Right lung (tissue), 5 donors: ENCODE measurements around the gene IP6K1. TPM values are rescaled to one million over a fixed set of nuclear protein-coding genes. Genes with fewer than 3 reads are reported as not detected.
"Not testable (repeated sequence)": the region's sequence is repeated elsewhere in the genome, so short reads cannot be mapped to it uniquely, and the experiment has no call there.

Source experiments
- DNase-seq, 2 donors: peaks; one replicate each; pipeline ENCODE4 v3.0.0-alpha.2; 2013
- polyA plus RNA-seq, 5 donors: library from polyadenylated mRNA; unstranded; fragments of 120-200 nt; gene quantifications; one replicate each; pipeline versions ENCODE4 v1.2.1 to v1.2.3, GENCODE V29; 2013; ENCODE audit warnings: inconsistent platforms in 1 of 5, low replicate concordance in 1 of 5; ENCODE audit not compliant: insufficient read length in 5 of 5, insufficient read depth in 1 of 5

The IP6K1 gene
- polyA plus RNA-seq, 5 donors = 37.1 to 50.3 (median 44.5) TPM

DNA sequence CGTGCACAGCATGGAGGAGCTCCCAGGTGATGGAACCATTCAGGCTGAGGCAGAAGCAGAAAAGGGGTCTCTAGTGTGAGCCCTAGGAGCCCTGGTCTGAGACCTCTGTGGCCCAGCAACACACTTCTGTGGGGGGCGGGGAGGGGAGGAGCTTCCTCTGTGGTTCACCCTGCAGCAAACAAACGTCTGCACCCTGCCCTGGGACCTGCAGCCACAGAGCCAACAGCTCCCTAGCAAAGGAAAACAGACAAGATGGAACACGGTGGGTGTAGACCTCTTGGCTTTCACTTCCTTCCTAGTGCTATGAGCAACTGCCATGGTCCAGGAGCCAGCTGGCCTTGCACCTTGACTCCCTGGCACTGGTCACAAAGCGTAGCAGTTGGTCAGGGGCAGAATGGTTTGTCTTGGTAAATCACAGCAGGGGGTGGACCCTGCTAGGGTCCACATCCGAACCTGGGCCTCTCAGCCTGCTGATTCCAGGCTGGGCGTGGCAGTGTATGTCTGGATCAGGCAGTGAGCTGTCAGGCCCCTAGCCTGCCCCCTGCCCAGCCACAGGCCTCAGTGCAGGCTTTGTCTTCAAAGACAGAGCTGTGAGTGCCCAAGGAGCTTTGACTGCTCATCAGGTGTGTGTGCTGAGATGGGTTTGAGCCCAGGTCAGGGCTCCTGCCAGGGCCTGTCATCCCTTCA lies 73.6 kb downstream of the IP6K1 start:
- DNase-seq = no peak

DNA sequence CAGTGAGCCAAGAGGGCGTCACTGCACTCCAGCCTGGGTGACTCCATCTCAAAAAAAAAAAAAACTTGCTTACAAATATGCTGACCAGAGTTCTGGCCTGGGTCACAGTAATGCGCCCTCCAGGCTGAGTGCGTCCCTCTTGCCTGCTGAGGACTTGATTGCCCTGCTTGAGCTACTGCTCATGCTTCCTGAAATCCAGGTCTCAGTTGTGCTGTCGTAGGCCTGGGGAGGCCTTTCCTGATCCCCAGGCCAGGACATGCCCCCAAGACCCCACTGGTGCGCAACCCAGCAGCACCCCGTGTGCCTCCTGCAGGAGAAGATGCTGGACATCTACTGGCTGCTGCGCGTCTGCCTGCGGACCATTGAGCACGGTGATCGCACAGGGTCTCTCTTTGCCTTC lies 74.2 kb downstream of the IP6K1 start:
- no peak for DNase-seq

DNA sequence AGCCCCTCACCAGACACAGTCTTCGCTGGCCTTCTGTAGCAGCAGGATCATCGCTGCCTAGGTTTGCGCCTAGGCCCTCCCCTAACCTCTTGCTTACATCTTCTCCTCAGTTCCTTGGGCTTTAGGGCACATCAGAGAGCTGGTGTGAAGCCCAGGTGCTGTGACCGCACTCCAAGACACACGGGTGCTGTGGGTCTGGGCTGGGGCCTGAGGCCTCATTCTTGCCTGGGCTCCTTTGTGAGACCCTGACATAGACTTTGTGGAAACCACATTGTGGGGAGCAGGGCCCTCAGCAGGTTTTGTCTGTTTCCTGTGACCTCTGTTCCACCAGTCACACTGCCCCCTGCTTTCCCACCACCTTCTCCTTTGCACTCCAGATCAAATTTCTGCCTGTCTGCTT lies 74.9 kb downstream of the IP6K1 start:
- no peak for DNase-seq

DNA sequence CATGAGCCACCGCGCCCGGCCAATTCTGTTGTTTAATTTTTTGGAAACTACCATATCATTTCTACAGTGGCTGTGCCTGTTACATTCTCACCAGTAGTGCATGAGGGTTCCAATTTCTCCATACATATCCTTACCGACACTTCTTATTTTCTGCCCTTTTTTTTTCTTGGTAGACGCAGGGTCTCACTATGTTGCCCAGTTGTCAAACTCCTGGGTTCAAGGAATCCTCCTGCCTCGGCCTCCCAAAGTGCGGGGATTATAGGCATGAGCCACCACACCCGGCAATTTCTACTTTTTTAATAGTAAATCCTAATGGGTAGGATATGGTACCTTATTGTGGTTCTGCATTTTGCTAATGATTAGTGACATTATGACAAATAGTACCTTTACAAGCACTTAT lies 76.5 kb downstream of the IP6K1 start:
- no peak for DNase-seq

DNA sequence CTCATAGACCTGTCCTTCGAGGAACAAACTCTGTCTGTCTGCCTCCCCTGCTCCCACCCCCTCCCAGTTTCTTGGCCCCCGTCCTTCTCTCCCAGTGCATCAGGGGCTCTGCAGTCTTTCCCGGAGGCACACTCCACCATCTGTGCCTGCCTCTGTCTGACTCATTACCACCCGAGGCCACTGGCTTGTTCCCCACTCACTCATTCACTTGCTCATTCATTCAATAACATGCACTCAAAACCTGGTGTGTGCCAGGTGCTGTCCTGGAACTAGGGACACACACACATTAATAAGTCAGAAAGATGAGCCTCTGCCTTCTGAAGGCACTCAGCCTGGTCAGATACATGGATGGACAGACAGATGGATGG lies 79.2 kb downstream of the IP6K1 start:
- no peak for DNase-seq

DNA sequence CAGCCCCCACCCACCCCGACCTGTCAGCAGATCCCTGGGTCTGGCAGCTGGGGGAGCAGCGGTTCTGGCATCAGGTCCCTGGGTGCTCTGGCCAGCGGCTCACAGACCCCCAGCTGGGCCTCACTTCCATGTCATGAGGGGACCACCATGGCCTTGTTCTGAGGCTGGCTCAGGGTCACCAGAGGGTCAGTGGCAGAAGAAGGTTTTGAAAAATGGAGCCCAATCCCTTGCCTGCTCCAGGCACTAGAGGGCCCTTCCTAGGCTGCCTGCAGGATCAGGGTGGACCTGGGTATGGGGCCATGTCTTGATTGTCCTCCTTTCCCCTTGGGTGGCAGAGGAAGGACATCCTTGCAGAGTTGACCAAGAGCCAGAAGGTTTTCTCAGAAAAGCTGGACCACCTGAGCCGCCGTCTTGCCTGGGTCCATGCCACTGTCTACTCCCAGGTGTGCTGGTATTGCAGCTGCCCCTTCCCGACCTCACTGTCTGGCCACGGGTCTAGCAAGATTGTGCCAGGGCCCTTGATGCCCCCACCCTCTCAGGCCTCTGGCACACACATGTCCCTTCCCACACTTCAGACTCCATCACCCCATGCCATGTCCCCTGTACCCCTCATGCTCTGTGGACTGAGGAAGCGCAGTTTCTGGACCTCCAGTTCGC lies 79.8 kb downstream of the IP6K1 start:
- DNase-seq = no peak

DNA sequence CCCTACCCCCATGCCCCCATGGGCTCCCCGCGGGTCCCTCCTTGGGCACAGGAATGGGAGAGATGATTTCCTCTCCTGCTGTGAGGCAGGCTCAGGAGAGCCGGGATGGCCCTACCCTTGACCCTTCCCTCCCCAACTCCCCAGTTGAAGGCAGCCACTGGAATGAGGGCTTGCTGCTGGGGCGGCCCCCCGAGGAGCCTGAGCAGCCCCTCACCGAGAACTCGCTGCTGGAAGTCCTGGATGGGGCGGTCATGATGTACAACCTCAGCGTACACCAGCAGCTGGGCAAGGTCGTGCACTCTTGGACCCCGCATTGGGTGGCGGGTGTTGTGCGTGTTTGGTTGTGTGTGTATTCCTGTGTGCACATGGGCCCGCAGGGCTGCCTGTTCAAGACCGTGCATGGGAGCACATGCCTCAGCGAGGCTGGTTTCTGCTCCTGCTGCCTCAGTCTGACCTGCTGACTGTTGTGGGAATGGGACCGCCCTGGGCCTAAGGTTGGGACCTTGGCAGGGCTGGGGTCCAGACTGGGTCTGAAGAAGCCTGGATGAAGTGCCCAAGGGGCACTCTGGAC lies 80.9 kb downstream of the IP6K1 start:
- DNase-seq = no peak

DNA sequence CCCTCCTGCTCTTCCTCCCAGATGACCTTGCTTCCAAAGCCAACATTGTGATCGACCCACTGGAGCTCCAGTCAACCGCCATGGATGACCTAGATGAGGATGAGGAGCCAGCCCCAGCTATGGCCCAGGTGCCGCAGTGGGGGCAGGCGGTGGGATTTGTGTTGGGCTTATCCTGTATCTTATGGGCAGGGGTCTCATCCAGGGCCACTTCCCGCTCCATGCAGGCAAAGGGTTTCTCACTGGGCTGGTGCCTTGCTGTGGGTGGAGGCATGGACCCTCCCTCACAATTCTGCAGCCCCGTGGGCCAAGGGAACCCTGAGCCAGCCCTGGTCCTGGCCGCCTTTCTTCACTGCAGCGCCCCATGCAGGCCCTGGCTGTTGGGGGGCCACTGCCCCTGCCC lies 81.7 kb downstream of the IP6K1 start:
- no peak for DNase-seq

DNA sequence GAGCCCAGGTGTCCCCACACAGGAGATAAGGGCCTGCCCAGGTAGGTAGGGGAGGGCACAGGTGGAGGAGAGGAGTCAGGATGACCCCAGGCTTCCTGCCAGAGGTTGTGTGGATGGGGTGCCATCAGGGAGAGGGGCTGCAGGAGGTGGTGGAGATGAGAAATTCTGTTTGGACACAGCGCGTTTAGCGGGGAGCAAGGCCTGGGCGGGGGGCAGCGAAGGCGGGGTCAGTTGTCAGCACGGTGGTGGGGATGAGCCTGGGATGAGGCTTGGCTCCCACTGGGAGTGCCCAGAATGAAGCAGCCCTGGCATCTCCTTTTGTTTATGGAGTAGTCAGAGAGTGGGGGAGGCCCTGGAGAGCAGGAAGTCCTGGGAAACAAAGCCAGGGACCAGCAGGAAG lies 82.4 kb downstream of the IP6K1 start:
- DNase-seq = no peak

DNA sequence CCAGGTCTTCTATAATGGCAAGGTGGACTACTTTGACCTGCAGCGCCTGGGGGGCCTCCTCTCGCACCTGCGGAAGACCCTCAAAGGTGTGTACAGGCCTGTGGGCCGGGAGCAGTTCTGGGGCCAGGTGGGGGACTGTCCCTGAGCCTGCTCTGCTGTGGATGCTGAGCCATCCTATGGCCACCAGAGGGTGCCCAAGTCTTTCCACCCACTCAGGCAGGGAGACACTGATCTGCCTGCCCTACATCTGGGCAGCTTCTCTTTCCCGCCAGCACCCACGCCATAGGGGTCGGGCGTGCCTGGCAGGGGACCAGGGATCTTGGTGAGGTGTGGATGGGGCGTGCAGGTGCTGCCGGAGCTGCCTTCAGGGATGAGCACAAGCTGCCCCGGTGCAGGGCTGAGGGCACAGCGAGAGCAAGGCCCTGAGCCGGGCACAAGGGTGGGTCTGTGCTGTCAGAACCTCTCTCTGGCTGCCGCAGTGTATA lies 82.9 kb downstream of the IP6K1 start:
- peak in 1 of 2 donors; percentile 29 for DNase-seq

DNA sequence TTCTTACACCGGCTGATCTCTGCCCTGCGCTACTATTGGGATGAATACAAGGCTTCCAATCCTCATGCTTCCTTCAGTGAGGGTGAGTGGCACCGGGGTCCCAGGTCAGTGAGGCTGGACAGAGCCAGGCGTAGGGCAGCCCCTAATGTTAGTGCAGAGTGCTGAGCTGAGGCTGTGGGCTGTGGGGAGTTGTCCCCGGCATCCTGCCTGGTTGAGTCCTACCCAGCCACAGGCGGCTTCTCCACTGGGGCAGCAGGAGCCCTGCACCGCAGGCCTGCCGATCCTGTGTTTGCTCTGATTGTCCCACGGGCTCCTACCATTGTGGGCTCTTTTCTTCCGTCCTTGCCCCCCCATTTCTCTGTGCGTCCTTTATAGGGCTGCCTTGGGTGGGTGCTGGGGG lies 83.7 kb downstream of the IP6K1 start:
- DNase-seq = no peak

DNA sequence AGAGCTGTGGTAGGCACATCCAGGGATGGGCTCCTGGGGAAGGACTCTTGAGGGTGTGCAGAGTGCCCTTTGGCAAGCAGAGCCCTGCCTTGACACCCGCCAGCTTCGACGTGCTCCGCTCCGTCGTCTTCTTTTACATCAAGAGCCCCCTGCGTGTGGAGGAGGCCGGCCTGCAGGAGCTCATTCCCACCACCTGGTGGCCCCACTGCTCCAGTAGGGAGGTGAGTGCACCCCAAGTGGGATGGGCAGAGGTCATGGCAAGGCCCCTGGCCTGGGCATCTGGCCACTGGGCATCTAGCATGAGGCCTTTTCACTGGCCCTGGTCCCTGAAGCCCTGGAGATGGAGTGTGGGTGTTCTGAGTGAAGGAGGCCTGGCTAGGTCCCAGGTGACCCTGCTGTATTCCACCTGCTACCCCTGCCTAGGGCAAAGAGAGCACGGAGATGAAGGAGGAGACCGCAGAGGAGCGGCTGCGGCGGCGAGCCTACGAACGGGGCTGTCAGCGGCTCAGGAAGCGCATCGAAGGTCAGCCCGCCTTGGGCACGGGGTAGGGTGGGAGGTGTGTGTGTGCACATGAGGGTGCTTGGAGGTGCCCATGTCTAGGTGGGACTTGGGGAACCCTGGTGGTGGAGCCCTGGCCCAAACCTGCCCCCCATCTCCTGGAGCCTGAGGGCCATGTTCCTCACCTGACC lies 84.8 kb downstream of the IP6K1 start:
- DNase-seq = no peak

DNA sequence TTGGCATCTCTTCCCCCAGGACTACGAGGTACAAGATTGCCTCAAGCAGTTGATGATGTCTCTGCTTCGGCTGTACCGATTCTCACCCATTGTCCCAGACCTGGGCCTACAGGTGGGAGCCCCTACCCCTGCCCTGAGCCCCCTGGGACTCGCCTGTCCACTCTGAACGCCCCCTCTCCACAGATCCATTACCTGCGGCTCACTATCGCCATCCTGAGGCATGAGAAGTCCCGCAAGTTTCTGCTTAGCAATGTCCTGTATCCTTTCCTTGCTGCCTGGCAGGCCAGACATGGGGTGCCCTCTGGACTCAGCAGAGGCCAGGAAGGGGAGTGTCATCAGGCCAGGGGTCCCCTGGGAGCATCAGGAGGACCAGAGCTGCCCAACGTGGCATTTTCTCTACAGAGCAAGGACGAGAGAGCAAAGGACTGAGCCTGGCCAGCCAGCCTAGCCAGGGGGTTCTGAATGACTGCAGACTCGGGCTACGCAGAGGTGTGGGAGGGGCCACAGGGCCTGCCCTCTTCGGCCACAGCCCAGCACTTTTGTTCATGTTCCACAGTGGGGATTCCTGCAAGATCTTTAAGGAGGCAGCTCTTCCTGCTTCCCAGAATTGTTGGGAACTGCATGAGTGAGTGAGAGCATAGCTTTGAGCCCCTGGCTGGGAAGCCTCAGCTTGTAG lies 85.8 kb downstream of the IP6K1 start:
- DNase-seq = no peak

DNA sequence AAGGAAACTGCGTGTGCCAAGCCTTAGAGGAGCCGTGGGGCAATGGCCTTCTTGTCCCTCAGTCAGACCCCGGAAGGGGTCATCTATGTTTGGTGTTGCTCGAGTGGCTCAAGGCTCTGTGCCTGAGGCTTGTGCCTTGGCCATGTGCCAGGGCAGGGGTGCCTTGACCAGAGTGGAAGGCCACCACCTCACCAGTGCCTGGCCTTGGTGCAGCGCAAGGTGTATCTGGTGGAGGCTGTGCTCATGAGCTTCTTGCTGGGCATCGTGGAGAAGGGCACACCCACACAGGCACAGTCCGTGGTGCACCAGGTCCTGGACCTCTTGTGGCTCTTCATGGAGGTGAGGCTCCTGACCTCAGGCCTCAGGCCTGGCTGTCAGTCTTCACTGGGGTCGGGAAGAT lies 86.3 kb downstream of the IP6K1 start:
- DNase-seq = no peak

DNA sequence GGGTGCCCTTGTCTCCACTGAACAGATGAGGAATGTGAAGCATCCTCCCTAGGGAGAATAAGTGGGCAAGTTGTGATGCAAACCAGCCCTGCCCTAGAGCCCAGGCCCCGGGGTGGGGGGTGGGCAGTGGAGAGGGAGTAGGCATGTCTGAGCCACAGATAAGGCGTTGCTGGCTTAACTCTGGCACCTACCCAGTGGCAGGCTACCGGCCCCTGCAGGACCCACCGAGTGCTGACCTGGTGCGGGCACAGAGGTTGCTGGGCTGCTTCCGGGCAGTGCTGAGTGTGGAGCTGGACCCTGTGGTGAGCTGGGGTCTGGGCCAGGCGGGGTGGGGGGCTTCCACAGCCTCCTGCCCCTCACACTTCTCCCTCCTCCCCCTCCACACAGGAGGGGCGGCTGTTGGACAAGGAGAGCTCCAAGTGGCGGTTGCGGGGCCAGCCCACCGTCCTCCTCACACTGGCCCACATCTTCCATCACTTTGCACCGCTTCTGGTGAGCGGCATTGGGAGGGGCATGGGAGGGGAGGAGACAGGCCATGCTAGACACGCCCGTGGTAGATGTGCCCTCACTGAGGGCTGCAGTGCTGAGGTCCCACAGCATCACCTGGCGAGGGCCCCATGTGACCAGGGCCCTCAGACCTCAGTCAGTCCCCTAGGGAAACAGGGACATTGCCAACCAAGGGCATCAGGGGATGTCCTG lies 86.9 kb downstream of the IP6K1 start:
- DNase-seq = no peak

DNA sequence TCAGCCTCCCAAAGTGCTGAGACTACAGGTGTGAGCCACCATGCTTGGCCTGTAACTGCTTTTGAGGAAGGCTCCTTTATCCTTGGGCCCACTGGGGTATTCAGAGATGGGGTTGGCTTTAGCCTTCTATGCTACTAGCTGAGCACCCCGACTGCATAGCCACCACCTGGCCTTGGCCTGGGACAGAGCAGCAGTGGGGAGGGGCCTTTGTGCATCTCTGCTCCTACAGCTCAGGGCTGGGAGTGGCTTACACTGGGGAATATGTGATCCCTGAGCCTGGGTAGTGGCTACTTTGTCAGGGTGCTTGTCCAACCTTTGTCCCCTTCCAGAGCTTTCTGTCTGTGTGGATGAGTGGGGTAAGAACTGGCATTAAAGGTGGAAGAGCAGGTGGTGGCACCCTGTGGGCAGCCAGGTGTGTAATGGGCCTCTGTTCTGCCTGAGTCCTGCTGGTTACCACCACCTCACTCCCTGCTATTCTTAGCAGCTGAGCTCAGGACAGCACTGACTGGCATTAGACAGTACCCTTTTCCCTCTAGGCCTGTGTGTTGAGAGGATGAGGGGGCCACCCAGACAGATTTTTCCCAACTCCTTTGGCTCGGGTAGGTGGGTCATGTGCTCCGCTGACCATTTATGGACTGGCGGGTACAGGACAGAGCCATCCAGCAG lies 90.9 kb downstream of the IP6K1 start:
- DNase-seq = not testable (repeated sequence)

DNA sequence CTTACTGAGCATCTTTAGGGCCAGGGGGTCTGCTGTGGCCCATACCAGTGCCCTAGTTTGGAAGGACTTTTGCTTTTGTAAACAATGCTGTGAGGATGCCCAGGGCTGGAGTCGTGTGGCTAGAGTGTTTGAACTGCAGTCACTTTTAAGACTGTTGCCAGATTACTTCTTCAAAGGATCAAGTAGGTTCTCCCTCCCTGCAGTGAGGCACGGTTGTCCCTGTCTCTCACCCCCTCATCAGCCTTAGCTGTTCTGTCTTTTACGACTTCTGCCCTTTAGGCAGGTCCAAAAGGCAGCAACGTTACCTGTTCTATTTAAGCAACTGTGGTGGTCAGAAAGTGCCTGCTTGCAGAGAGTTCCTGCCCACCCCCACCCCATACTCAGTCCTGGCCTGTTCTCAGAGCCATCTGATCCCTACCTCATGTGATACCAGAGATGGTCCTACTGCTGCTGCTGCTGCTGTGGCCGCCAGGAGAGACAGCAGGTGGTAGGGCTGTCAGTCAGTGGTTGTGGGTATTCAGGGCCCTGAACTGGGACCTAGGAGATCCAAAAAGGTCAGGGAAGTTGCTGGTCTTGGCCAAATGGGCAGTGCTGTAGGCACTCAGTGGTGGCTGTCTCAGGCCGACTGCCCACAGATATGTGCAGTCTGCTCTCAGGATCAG lies 91.8 kb downstream of the IP6K1 start:
- not testable (repeated sequence) for DNase-seq

DNA sequence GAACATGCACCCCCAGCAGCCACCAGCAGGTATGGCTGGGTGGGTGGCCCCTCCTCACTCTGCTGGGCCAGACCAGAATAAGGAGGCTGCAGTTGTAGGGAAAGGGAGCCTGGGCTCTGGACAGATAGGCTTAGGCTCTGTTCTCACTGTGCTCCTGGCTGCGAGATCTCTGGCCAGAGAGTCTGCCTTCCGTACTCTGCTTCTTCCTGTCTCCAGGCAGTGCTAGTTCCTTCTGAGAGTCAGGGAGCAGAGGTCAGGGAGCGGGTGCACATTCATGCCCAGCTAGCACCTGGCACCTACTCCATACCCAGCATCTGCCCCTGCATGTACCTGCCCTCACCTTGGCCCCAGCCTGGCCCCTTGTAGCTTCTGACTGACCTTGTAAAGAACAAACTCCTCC lies 94.9 kb downstream of the IP6K1 start:
- DNase-seq = not testable (repeated sequence)

DNA sequence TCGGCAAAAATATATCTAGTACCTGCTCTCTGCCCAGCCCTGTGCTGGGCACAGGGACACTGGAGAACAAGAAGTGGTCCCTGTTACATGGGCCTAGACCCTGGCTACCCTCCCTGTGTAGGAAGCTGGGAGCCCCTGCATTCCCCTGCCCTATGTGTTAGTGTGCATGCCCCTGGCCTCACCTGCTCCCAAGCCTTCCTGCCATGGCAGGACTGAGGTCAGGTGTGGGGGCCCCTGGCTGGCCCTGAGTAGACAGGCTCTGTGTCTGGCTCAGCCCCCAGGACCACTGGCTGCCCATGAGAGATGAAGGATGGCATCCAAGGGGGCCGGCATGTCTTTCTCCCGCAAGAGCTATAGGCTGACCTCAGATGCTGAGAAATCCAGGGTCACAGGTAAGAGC lies 95.5 kb downstream of the IP6K1 start:
- not testable (repeated sequence) for DNase-seq

DNA sequence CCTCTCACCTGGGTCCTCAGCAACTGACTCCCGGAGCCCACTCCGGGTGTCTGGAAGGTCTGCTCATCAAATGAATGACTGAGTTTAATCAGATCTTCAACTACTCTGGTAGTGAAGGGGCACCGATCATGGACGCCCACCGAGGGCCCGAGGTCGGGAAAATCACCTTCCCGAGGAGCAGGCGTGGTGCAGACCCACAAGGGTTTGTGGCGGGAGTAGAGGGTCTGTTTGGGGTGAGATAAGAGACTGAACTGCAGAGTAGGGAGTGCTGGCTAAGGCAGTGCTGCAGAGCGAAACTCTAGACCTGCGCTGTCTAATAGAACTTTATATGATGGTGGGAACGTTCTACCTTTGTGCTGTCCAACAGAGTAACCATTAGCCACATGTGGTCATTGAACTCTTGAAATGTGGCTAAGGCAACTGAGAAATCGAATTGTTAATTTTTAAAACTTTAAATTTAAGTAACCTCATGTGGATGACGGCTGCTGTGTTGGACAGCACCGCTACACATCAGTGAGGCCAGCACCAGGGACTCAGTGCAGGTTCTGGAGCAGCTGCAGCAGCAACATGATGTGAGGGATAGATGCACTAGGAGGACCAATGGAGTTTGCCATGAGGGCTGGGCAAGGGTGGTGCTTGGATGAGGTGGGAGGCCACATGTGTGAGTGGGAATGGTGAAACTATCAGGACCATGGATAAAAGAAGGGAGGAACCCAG lies 96.3 kb downstream of the IP6K1 start:
- DNase-seq = not testable (repeated sequence)
